Measurements from ENCODE around the gene BCAS1.

- TF ChIP-seq CTCF (conservative IDR thresholded peaks at IDR 0.05 in 1 of 2, IDR thresholded peaks at IDR 0.05 in 1 of 2; ENCODE audit: extremely low read depth in 1 of 2, insufficient read depth in 1 of 2, low read depth in 1 of 2, low read length in 2 of 2) = no peak
- TF ChIP-seq EZH2 (IDR thresholded peaks at IDR 0.05; ENCODE audit: borderline replicate concordance, low read length) = no peak
These were observed 81.0 kb downstream of the BCAS1 start for GRCh38 chr20:53989401-53989800.
